ENCODE data around the gene RTN1. TPM values are rescaled to one million over a fixed set of nuclear protein-coding genes. Genes with fewer than 3 reads are reported as not detected.
A peak's percentile ranks its signal among the peaks of the same experiment; 100 is the strongest.

The RTN1 gene
- total and polyA plus RNA-seq, 2 experiments from 2014 or later: 0.15 TPM; not detected in 1

DNA sequence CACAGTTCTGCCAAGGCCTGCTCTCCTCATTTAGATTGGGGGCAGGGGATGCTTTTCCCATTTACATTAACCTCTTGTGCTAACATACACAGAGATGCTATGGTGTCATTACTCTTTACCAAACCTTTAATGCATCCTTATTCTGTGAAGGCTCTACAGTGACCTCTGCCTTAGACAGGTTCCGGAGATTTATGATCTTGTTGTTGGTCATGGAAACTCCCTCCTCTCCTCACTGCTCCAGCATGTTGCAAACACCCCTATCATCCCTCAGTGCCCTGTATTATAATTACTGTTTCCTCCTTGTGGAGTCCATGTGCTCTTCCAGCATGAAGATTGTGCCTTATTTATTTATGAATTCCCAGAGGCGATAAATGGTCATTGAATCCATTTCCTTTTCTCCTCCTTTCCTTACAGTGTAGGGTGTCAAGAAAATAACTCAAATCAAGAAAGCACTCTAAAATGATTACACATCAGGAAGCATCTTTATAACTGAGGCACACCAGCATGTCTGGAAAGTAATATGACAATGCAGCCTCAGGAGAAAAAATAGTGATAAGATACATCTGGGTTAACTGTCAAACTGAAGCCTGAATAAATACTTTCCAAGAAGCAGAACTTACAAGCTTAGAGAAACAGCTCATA is 37.8 kb downstream of the RTN1 start:
- no peaks in the 10 kb centered on the region for H3K27me3 ChIP-seq (replicated peaks; ENCODE audit: insufficient read depth)
- H2AFZ ChIP-seq: no peak overlapping the region
- in situ Hi-C loops (cut with MboI): no loop called here
- H3K36me3 ChIP-seq (ENCODE audit: low read depth): no peaks in the 10 kb centered on the region
- no peaks in the 10 kb centered on the region for H3K79me2 ChIP-seq (ENCODE audit: insufficient read depth)
- DNase-seq: no peak
- 68 to 77% methylated on average over 2 of the region's 2 CpGs for WGBS, 2 experiments (ENCODE audit: low coverage in 1 of 2, low lambda C conversion rate in 2 of 2, missing lambda C conversion rate in 2 of 2)
- no peaks in the 10 kb centered on the region for H3K9me2 ChIP-seq (ENCODE audit: insufficient read depth)
- no peaks in the 10 kb centered on the region for H3F3A ChIP-seq (ENCODE audit: insufficient read depth)
- H3K9me3 ChIP-seq (ENCODE audit: low read depth): no peaks in the 10 kb centered on the region
- no peak overlapping the region for H3K4me3 ChIP-seq
- TF ChIP-seq EZH2phosphoT487 (IDR thresholded peaks at IDR 0.05; ENCODE audit: insufficient read depth, low read depth) (no peak), EZH2 (IDR thresholded peaks at IDR 0.05; ENCODE audit: insufficient read depth, poor library complexity, severe bottlenecking) (no peak)
- H3K4me2 ChIP-seq (ENCODE audit: unreplicated experiment): no peak overlapping the region
- H3K27ac ChIP-seq: no peak overlapping the region
- H4K20me1 ChIP-seq (ENCODE audit: insufficient read depth): no peaks in the 10 kb centered on the region
- H3K4me1 ChIP-seq (ENCODE audit: insufficient read depth): no peaks in the 10 kb centered on the region
- no peak overlapping the region for H3K9ac ChIP-seq

- TF ChIP-seq EZH2 (IDR thresholded peaks at IDR 0.05; ENCODE audit: insufficient read depth, poor library complexity, severe bottlenecking) (no peak), EZH2phosphoT487 (IDR thresholded peaks at IDR 0.05; ENCODE audit: insufficient read depth, low read depth) (no peak)
- in situ Hi-C loops (cut with MboI): no loop called here
- no peak for DNase-seq
Observed at GRCh38 chr14:59831121-59831730, 39.4 kb downstream of the RTN1 start.

GRCh38 chr14:59830338-59830734 is 40.2 kb downstream of the RTN1 start:
- WGBS, 2 experiments (ENCODE audit: low coverage in 1 of 2, low lambda C conversion rate in 2 of 2, missing lambda C conversion rate in 2 of 2): 58 to 59% methylated on average over 3 of the region's 3 CpGs
- no peak for TF ChIP-seq EZH2phosphoT487 (IDR thresholded peaks at IDR 0.05; ENCODE audit: insufficient read depth, low read depth)
- no peak for TF ChIP-seq EZH2 (IDR thresholded peaks at IDR 0.05; ENCODE audit: insufficient read depth, poor library complexity, severe bottlenecking)
- in situ Hi-C loops (cut with MboI): no loop called here
- Histone ChIP-seq H4K20me1 (ENCODE audit: insufficient read depth) (no peaks in the 10 kb centered on the region), H3K9me3 (ENCODE audit: low read depth) (no peaks in the 10 kb centered on the region), H3K27ac (no peak overlapping the region), H3K79me2 (ENCODE audit: insufficient read depth) (no peaks in the 10 kb centered on the region), H2AFZ (no peak overlapping the region), H3K9ac (no peak overlapping the region), H3K4me2 (ENCODE audit: unreplicated experiment) (no peak overlapping the region), H3F3A (ENCODE audit: insufficient read depth) (no peaks in the 10 kb centered on the region), H3K4me1 (ENCODE audit: insufficient read depth) (no peaks in the 10 kb centered on the region), H3K4me3 (no peak overlapping the region), H3K9me2 (ENCODE audit: insufficient read depth) (no peaks in the 10 kb centered on the region), H3K36me3 (ENCODE audit: low read depth) (no peaks in the 10 kb centered on the region), H3K27me3 (replicated peaks; ENCODE audit: insufficient read depth) (no peaks in the 10 kb centered on the region)
- DNase-seq: no peak

More at GRCh38 chr14:59831121-59831730, 39.4 kb downstream of the RTN1 start:
- Histone ChIP-seq H3K27me3 (replicated peaks; ENCODE audit: insufficient read depth) (no peaks in the 10 kb centered on the region), H3K4me1 (ENCODE audit: insufficient read depth) (no peaks in the 10 kb centered on the region), H3K9me3 (ENCODE audit: low read depth) (no peaks in the 10 kb centered on the region), H3K36me3 (ENCODE audit: low read depth) (no peaks in the 10 kb centered on the region), H3K27ac (no peak overlapping the region), H3K4me3 (no peak overlapping the region), H2AFZ (no peak overlapping the region), H3K79me2 (ENCODE audit: insufficient read depth) (no peaks in the 10 kb centered on the region), H3K4me2 (ENCODE audit: unreplicated experiment) (no peak overlapping the region), H3K9me2 (ENCODE audit: insufficient read depth) (no peaks in the 10 kb centered on the region), H3K9ac (no peak overlapping the region), H4K20me1 (ENCODE audit: insufficient read depth) (no peaks in the 10 kb centered on the region), H3F3A (ENCODE audit: insufficient read depth) (no peaks in the 10 kb centered on the region)
- 37 to 42% methylated on average over 2 of the region's 2 CpGs for WGBS, 2 experiments (ENCODE audit: low coverage in 1 of 2, low lambda C conversion rate in 2 of 2, missing lambda C conversion rate in 2 of 2)

GRCh38 chr14:59829469-59830337 is 40.9 kb downstream of the RTN1 start:
- no peaks in the 10 kb centered on the region for H3F3A ChIP-seq (ENCODE audit: insufficient read depth)
- no peak overlapping the region for H3K4me3 ChIP-seq
- no peaks in the 10 kb centered on the region for H3K4me1 ChIP-seq (ENCODE audit: insufficient read depth)
- TF ChIP-seq EZH2 (IDR thresholded peaks at IDR 0.05; ENCODE audit: insufficient read depth, poor library complexity, severe bottlenecking) (no peak), EZH2phosphoT487 (IDR thresholded peaks at IDR 0.05; ENCODE audit: insufficient read depth, low read depth) (no peak)
- no peaks in the 10 kb centered on the region for H3K9me2 ChIP-seq (ENCODE audit: insufficient read depth)
- H3K36me3 ChIP-seq (ENCODE audit: low read depth): no peaks in the 10 kb centered on the region
- no peaks in the 10 kb centered on the region for H4K20me1 ChIP-seq (ENCODE audit: insufficient read depth)
- no peaks in the 10 kb centered on the region for H3K9me3 ChIP-seq (ENCODE audit: low read depth)
- DNase-seq: peak; percentile 14
- no peak overlapping the region for H3K27ac ChIP-seq
- H3K9ac ChIP-seq: no peak overlapping the region
- in situ Hi-C loops (cut with MboI): no loop called here
- no peak overlapping the region for H2AFZ ChIP-seq
- no peaks in the 10 kb centered on the region for H3K79me2 ChIP-seq (ENCODE audit: insufficient read depth)
- 23% methylated on average over 4 of the region's 4 CpGs for WGBS, 2 experiments (ENCODE audit: low coverage in 1 of 2, low lambda C conversion rate in 2 of 2, missing lambda C conversion rate in 2 of 2)
- H3K27me3 ChIP-seq (replicated peaks; ENCODE audit: insufficient read depth): no peaks in the 10 kb centered on the region
- no peak overlapping the region for H3K4me2 ChIP-seq (ENCODE audit: unreplicated experiment)

Data from GM23248 (cell line).